Endothelial cell (in vitro differentiated cells): ENCODE measurements around the gene ZC3H12C. TPM values are rescaled to one million over a fixed set of nuclear protein-coding genes. Genes with fewer than 3 reads are reported as not detected.

Experiments
- DNase-seq: peaks from one replicate; pipeline ENCODE4 v3.0.0; 2021; ENCODE audit warnings: low spot score
- H3K27ac Mint-ChIP-seq: one replicate; pipeline ENCODE4 v1.8.0; 2021; ENCODE audit warnings: mixed read lengths, inconsistent platforms; ENCODE audit not compliant: unreplicated experiment
- H3K27me3 Mint-ChIP-seq: one replicate; pipeline ENCODE4 v1.8.0; 2021; ENCODE audit warnings: mild to moderate bottlenecking, moderate library complexity, mixed read lengths, inconsistent platforms; ENCODE audit not compliant: unreplicated experiment
- H3K36me3 Mint-ChIP-seq: one replicate; pipeline ENCODE4 v1.8.0; 2021; ENCODE audit warnings: mild to moderate bottlenecking, low read depth, mixed read lengths, inconsistent platforms; ENCODE audit not compliant: unreplicated experiment
- H3K4me1 Mint-ChIP-seq: one replicate; pipeline ENCODE4 v1.8.0; 2021; ENCODE audit warnings: mild to moderate bottlenecking, mixed read lengths, inconsistent platforms; ENCODE audit not compliant: unreplicated experiment
- H3K4me3 Mint-ChIP-seq: one replicate; pipeline ENCODE4 v1.8.0; 2021; ENCODE audit warnings: mild to moderate bottlenecking, mixed read lengths, inconsistent platforms; ENCODE audit not compliant: unreplicated experiment
- H3K9me3 Mint-ChIP-seq: one replicate; pipeline ENCODE4 v1.8.0; 2021; ENCODE audit warnings: mixed read lengths, inconsistent platforms; ENCODE audit not compliant: unreplicated experiment
- CTCF ChIP-seq: fragments of 200-600 bp; sonication (generic); IDR thresholded peaks from one replicate; pipeline ENCODE4 v1.5.0; 2021; ENCODE audit warnings: antibody characterized with exemption; ENCODE audit not compliant: unreplicated experiment
- total RNA-seq: library from RNA; stranded (reverse); fragmentation: NEBNext Ultra II Directional; extraction: Animal tissue kit (Norgen Biotek cat#: 25700); gene quantifications from one replicate; pipeline ENCODE4 v1.2.1, GENCODE V29; 2021; ENCODE audit not compliant: unreplicated experiment

The ZC3H12C gene
- total RNA-seq, 1 donor from 2014 or later, result 6.4 TPM

DNA sequence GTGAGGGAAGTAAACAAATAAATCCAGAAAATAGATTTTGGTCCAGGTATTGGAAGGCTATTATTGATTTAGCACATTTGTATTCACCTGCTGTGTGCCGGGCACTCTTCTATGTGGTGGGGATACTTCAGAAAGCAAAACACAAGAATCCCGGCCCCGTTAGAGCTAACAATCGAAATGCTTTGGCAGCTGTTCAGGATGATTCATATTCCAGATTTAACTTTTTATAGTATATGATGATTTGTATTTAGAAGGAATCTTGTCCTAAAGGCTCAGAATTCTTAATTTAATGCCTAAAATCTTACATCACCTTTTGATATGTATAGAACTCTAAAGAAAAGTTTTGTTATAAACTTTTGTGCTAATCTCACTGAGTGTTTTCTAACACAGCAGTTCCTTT is 28.0 kb downstream of the ZC3H12C start:
- H3K4me1 Mint-ChIP-seq, result no peaks in the 10 kb centered on the region
- no peaks in the 10 kb centered on the region for H3K9me3 Mint-ChIP-seq
- H3K36me3 Mint-ChIP-seq, result no peaks in the 10 kb centered on the region
- H3K27me3 Mint-ChIP-seq, result no peaks in the 10 kb centered on the region
- DNase-seq, result no peak
- no peak overlapping the region for H3K27ac Mint-ChIP-seq
- no peak for TF ChIP-seq CTCF
- no peak overlapping the region for H3K4me3 Mint-ChIP-seq

- no peak for DNase-seq
- no peak overlapping the region for H3K27ac Mint-ChIP-seq
- no peaks in the 10 kb centered on the region for H3K9me3 Mint-ChIP-seq
- H3K4me3 Mint-ChIP-seq, result no peak overlapping the region
- no peaks in the 10 kb centered on the region for H3K36me3 Mint-ChIP-seq
- TF ChIP-seq CTCF, result no peak
- no peaks in the 10 kb centered on the region for H3K27me3 Mint-ChIP-seq
- no peaks in the 10 kb centered on the region for H3K4me1 Mint-ChIP-seq
These were observed 29.8 kb downstream of the ZC3H12C start for GRCh38 chr11:110123003-110123402.

GRCh38 chr11:110124605-110125004 is 31.4 kb downstream of the ZC3H12C start:
- no peak for TF ChIP-seq CTCF
- Mint-ChIP-seq H3K4me1 (no peaks in the 10 kb centered on the region), H3K27me3 (no peaks in the 10 kb centered on the region), H3K36me3 (no peaks in the 10 kb centered on the region), H3K27ac (no peak overlapping the region), H3K9me3 (no peaks in the 10 kb centered on the region), H3K4me3 (no peak overlapping the region)
- no peak for DNase-seq

DNA sequence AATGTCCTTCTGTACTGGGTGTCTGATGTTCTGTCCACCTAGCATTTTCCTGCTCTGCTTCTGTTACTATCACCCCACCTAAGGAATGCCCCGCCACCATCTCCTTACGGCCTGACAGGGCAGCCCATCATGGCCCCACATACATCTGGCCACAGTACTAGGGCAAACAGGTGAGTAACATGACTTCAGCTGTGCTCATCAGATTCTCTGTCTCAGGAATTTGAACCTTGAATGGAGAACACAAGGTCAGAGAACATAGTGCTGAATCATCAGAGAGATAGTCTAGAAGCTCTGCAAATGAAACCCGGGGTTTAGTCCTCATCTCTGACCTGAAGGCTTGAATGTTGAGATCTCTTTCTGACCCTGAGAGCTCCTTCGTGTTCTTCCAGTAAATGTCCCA is 32.4 kb downstream of the ZC3H12C start:
- Mint-ChIP-seq H3K4me3 (no peak overlapping the region), H3K4me1 (no peaks in the 10 kb centered on the region), H3K9me3 (no peaks in the 10 kb centered on the region), H3K27ac (no peak overlapping the region), H3K36me3 (no peaks in the 10 kb centered on the region), H3K27me3 (no peaks in the 10 kb centered on the region)
- TF ChIP-seq CTCF, result no peak
- DNase-seq, result no peak

DNA sequence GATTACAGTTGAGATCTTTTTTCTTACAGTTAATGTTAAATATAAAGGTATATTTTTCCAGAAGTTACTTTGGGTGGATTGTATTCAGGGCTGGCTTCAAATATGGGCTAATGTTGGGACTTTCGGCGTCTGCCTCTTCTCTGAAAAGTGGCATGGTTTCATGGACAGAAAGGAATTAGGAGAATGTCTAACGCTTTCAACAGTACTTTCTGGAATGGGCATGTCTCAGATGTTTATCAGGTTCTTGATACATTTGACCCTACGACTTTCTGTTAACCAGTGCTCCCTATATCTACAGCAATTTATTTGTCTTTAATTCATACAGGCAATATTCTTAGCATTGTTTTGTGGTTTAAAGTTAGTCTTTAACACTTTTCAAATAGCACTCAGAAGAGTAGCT is 33.7 kb downstream of the ZC3H12C start:
- Mint-ChIP-seq H3K27me3 (no peaks in the 10 kb centered on the region), H3K9me3 (no peaks in the 10 kb centered on the region), H3K4me1 (no peaks in the 10 kb centered on the region), H3K27ac (no peak overlapping the region), H3K36me3 (no peaks in the 10 kb centered on the region), H3K4me3 (no peak overlapping the region)
- DNase-seq, result no peak
- no peak for TF ChIP-seq CTCF
